Thyroid gland (tissue), 4 donors: Measurements from ENCODE around the gene TMEM201. TPM values are rescaled to one million over a fixed set of nuclear protein-coding genes. Genes with fewer than 3 reads are reported as not detected.

ENCODE experiments used
- DNase-seq, 2 donors: peaks; one replicate each; pipeline ENCODE4 v3.0.0-alpha.2; 2019
- H3K27ac ChIP-seq, 3 donors: fragments of 200-600 bp; sonication (generic); 1 replicate in 2 of 3; 2 replicates in 1 of 3; pipeline ENCODE4 v1.5.1; 2016 to 2019; ENCODE audit warnings: mild to moderate bottlenecking in 1 of 3, moderate library complexity in 1 of 3
- H3K27me3 ChIP-seq: fragments of 200-600 bp; sonication (generic); one replicate; pipeline ENCODE4 v1.5.1; 2019
- H3K36me3 ChIP-seq, 2 donors: fragments of 200-600 bp; sonication (generic); one replicate each; pipeline ENCODE4 v1.5.1; 2016 to 2019
- H3K4me1 ChIP-seq, 2 donors: fragments of 200-600 bp; sonication (generic); one replicate each; pipeline ENCODE4 v1.5.1; 2017 to 2019
- H3K4me3 ChIP-seq, 3 donors: fragments of 200-600 bp; sonication (generic); replicated peaks in 1 of 3; 1 replicate in 2 of 3; 2 replicates in 1 of 3; pipeline ENCODE4 v1.5.1; 2016; ENCODE audit warnings: mild to moderate bottlenecking in 1 of 3
- H3K9me3 ChIP-seq: fragments of 200-600 bp; sonication (generic); one replicate; pipeline ENCODE4 v1.5.1; 2017
- CTCF ChIP-seq, 6 experiments: fragments of 200-600 bp in 3 of 6; fragments of 450-650 bp in 3 of 6; sonication (generic) in 3 of 6; IDR thresholded peaks; one replicate each; pipeline ENCODE4 v1.5.1; 2016 to 2019; ENCODE audit warnings: antibody characterized with exemption in 6 of 6, mild to moderate bottlenecking in 2 of 6, inconsistent platforms in 1 of 6, moderate library complexity in 1 of 6
- POLR2A ChIP-seq, 2 donors: fragments of 450-650 bp; IDR thresholded peaks; one replicate each; pipeline ENCODE4 v1.6.1; 2017; ENCODE audit warnings: antibody characterized with exemption in 2 of 2, mild to moderate bottlenecking in 2 of 2, moderate library complexity in 1 of 2
- WGBS, 2 donors: methylation state at CpG; one replicate each; pipeline ENCODE4 v1.1.5; 2017; 5-methylcytosine and 5-hydroxymethylcytosine counted together
- intact Hi-C: fragments of 100-400 bp; cut with DNase I; formaldehyde crosslinking; loops from one replicate; pipeline ENCODE4 v1.15.1; 2023
- total RNA-seq, 4 donors: library from RNA; depleted of rRNA; stranded (reverse); fragments of >200 nt; gene quantifications; one replicate each; pipeline ENCODE4 v1.2.3, GENCODE V29; 2016

The TMEM201 gene
- total RNA-seq, 4 donors from 2014 or later, result 3.0 to 11.3 (median 8.5) TPM

DNA sequence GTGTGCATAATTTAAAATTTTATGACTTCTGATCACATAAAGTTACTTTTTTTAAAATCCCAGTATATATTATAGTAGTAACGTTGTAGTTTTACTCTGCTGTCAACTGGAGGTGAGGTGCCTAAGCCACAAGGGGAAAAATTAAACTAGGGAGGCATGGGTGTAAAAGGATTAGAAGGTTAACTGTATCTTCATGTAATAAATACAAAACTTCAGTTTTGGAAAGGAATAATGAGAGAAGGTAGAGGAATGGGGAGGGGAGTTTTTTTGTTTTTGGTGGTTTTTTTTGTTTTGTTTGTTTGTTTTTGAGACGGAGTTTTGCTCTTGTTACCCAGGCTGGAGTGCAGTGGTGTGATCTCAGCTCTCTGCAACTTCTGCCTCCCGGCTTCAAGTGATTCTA, 43.8 kb upstream of the TMEM201 start:
- no peak for DNase-seq
- Histone ChIP-seq H3K9me3 (no peaks in the 10 kb centered on the region), H3K4me1 (peaks cover 15 to 31% of the 10 kb centered on the region in 2 donors), H3K36me3 (no peaks in the 10 kb centered on the region), H3K4me3 (no peak overlapping the region), H3K27me3 (no peaks in the 10 kb centered on the region), H3K27ac (no peak overlapping the region)
- WGBS, 2 donors, result 79 to 80% methylated on average over 3 of the region's 3 CpGs
- no peak for TF ChIP-seq POLR2A (IDR thresholded peaks at IDR 0.05)
- no peak for TF ChIP-seq CTCF (IDR thresholded peaks at IDR 0.05)
- intact Hi-C loops, result no loop called here

GRCh38 chr1:9549955-9550546, 38.7 kb upstream of the TMEM201 start:
- H3K4me3 ChIP-seq, result no peak overlapping the region
- DNase-seq, result no peak
- H3K36me3 ChIP-seq, result no peaks in the 10 kb centered on the region
- intact Hi-C loops, result no loop called here
- H3K27me3 ChIP-seq, result no peaks in the 10 kb centered on the region
- whole genome bisulfite sequencing, 2 donors, result 74 to 77% methylated on average over 6 of the region's 6 CpGs
- H3K9me3 ChIP-seq, result no peaks in the 10 kb centered on the region
- H3K4me1 ChIP-seq, result peaks cover 40 to 57% of the 10 kb centered on the region in 2 donors
- peak overlapping the region in 2 of 3 donors; percentile 72 to 79 for H3K27ac ChIP-seq
- TF ChIP-seq POLR2A (IDR thresholded peaks at IDR 0.05) (no peak), CTCF (IDR thresholded peaks at IDR 0.05) (no peak)

GRCh38 chr1:9551984-9552383, 36.7 kb upstream of the TMEM201 start:
- Histone ChIP-seq H3K36me3 (no peaks in the 10 kb centered on the region), H3K4me1 (peaks cover 46 to 67% of the 10 kb centered on the region in 2 donors), H3K9me3 (no peaks in the 10 kb centered on the region), H3K27me3 (no peaks in the 10 kb centered on the region), H3K27ac (peak overlapping the region; percentile 33 to 79 (median 72)), H3K4me3 (no peak overlapping the region)
- no peak for TF ChIP-seq POLR2A (IDR thresholded peaks at IDR 0.05)
- no peak for TF ChIP-seq CTCF (IDR thresholded peaks at IDR 0.05)
- no peak for DNase-seq
- 49 to 91% methylated on average over 1 of the region's 1 CpG for WGBS, 2 donors
- intact Hi-C loops, result no loop called here

DNA sequence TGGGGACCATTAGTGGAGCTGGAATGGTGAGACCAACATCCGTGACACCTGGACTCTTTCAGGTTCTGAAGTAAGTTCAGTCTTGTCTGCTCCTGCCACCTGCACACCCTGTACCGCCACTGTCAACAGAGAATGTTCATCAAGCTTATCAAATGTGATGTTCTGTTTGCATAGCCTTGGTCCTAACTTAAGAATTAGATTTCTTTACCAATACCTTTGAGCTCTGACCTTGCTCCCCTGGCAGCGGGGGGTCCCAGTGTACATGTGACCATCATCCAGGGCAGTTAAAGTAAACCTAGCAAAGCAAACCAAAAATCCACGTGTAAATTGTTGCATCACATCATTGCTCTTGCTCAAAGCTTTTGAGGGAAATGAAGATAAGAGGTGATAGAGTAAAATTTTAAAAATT, 35.0 kb upstream of the TMEM201 start:
- H3K36me3 ChIP-seq, result no peaks in the 10 kb centered on the region
- TF ChIP-seq POLR2A (IDR thresholded peaks at IDR 0.05), result no peak
- no peak for TF ChIP-seq CTCF (IDR thresholded peaks at IDR 0.05)
- peaks cover 56 to 71% of the 10 kb centered on the region in 2 donors for H3K4me1 ChIP-seq
- H3K27ac ChIP-seq, result no peak overlapping the region
- WGBS, 2 donors, result 89 to 93% methylated on average over 4 of the region's 4 CpGs
- no peak for DNase-seq
- H3K27me3 ChIP-seq, result no peaks in the 10 kb centered on the region
- no peak overlapping the region for H3K4me3 ChIP-seq
- H3K9me3 ChIP-seq, result no peaks in the 10 kb centered on the region
- intact Hi-C loops, result no loop called here

DNA sequence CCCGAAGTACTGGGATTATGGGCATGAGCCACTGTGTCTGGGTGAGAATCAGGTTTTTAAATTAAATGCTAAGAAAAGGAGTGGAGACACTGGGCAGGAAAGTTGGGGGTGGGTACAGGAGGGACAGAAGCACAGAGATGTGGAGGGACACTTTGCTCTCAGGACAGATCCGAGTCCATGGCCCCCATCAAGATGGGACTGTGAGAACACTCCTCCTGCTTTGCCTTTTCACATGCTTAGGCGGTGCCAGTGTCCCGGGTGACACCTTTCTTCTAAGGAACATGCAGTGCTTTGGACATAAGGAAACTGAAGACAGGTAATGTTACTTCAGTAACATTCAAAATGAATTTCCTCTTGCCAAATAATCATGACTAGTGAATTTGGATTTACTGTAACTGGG, 32.8 kb upstream of the TMEM201 start:
- Histone ChIP-seq H3K4me3 (no peak overlapping the region), H3K27ac (peak overlapping the region; percentile 75 to 95 (median 86)), H3K4me1 (peaks cover 66 to 78% of the 10 kb centered on the region in 2 donors), H3K27me3 (no peaks in the 10 kb centered on the region), H3K36me3 (no peaks in the 10 kb centered on the region), H3K9me3 (no peaks in the 10 kb centered on the region)
- TF ChIP-seq CTCF (IDR thresholded peaks at IDR 0.05) (no peak), POLR2A (IDR thresholded peaks at IDR 0.05) (no peak)
- intact Hi-C loops, result no loop called here
- WGBS, 2 donors, result 91 to 93% methylated on average over 4 of the region's 4 CpGs
- DNase-seq, result no peak
